Measurements from ENCODE around the gene MVB12B. TPM values are rescaled to one million over a fixed set of nuclear protein-coding genes. Genes with fewer than 3 reads are reported as not detected.
A peak's percentile ranks its signal among the peaks of the same experiment; 100 is the strongest.

The MVB12B gene
- total and polyA plus RNA-seq, 2 of the 4 experiments (the other 2 are of a cell fraction), result 2.0 to 4.0 TPM

- no peak overlapping the region for H3K27ac ChIP-seq (ENCODE audit: insufficient read depth, low read length)
- peaks cover 2% of the 10 kb centered on the region; the same call in 1 of the 2 replicates for H3K4me1 ChIP-seq (ENCODE audit: control insufficient read depth, insufficient read depth, low read length)
- no peak overlapping the region for H3K18ac ChIP-seq (ENCODE audit: low read depth, low read length)
- H4K5ac ChIP-seq (ENCODE audit: low read depth, low read length), result no peak overlapping the region
- 32% methylated on average over 22 of the region's 45 CpGs; no CpG with 5 or more reads in 1 of the 2 experiments for WGBS, 2 experiments (ENCODE audit: extremely low coverage in 2 of 2, insufficient read length in 1 of 2)
- no peaks in the 10 kb centered on the region for H3K9me3 ChIP-seq (ENCODE audit: control insufficient read depth, insufficient read depth, low read length)
- no peak overlapping the region for H2AK5ac ChIP-seq (ENCODE audit: low read depth, low read length)
- no peak overlapping the region for H4K8ac ChIP-seq (ENCODE audit: low read depth in 2 of 2, low read length in 2 of 2)
- H2BK120ac ChIP-seq (ENCODE audit: low read depth, low read length), result no peak overlapping the region
- no peak overlapping the region for H3K9ac ChIP-seq (ENCODE audit: low read depth, low read length)
- CTCF ChIA-PET, result no interaction called here
- no peak overlapping the region for H3K4ac ChIP-seq (ENCODE audit: low read depth, low read length)
- H2BK20ac ChIP-seq (ENCODE audit: low read depth, low read length), result no peak overlapping the region
- H3K23ac ChIP-seq (ENCODE audit: low read depth, low read length), result no peak overlapping the region
- H3K36me3 ChIP-seq (ENCODE audit: control insufficient read depth, insufficient read depth, low read length), result no peaks in the 10 kb centered on the region
- H3K4me3 ChIP-seq (ENCODE audit: insufficient read depth, low read depth, low read length), result no peak overlapping the region
- POLR2A ChIA-PET (ENCODE audit: unreplicated experiment), result no interaction called here
- DNase-seq, result peak; percentile 41
- no peak overlapping the region; the same call in 1 of the 2 replicates for H3K4me2 ChIP-seq (ENCODE audit: low read depth, low read length)
- dilution Hi-C loops (cut with HindIII; ENCODE audit: low sequenced_read_pairs, unreplicated experiment), result no loop called here
- peak overlapping the region; percentile 70 for H2AFZ ChIP-seq (replicated peaks; ENCODE audit: low read length, poor library complexity)
- no TSS peak for BruUV-seq (replicated peaks)
- H2BK15ac ChIP-seq (ENCODE audit: low read depth, low read length), result no peak overlapping the region
- H3K14ac ChIP-seq (replicated peaks; ENCODE audit: low read depth, low read length), result no peak overlapping the region
- no peaks in the 10 kb centered on the region for H3K9me1 ChIP-seq (ENCODE audit: insufficient read depth, low read length)
- H3K56ac ChIP-seq (ENCODE audit: extremely low read depth, insufficient read depth, low read length), result no peak overlapping the region
- in situ Hi-C loops (cut with MboI; ENCODE audit: low sequenced_read_pairs), result loop anchor here (25.0 kb wide), 1 partner anchor 1070 kb away; no protein-coding TSS in a partner anchor
- H2AK9ac ChIP-seq (replicated peaks; ENCODE audit: low read depth, low read length, poor library complexity), result peak overlapping the region; percentile 45
- intact Hi-C loops (cut with micrococcal nuclease), result no loop called here
- no peaks in the 10 kb centered on the region for H4K20me1 ChIP-seq (ENCODE audit: insufficient read depth, low read length)
- TF ChIP-seq POLR2A (IDR thresholded peaks at IDR 0.05; ENCODE audit: low read depth, low read length) (no peak), MAZ (IDR thresholded peaks at IDR 0.05; ENCODE audit: borderline replicate concordance, low read depth, low read length) (no peak), CHD1 (IDR thresholded peaks at IDR 0.05; ENCODE audit: low read depth, low read length) (no peak), BHLHE40 (IDR thresholded peaks at IDR 0.05; ENCODE audit: low read depth, low read length) (no peak), MAFK (IDR thresholded peaks at IDR 0.05; ENCODE audit: low read depth, low read length) (no peak), CEBPB (IDR thresholded peaks at IDR 0.05; ENCODE audit: low read depth, low read length) (no peak), RFX5 (IDR thresholded peaks at IDR 0.05; ENCODE audit: low read depth, low read length) (no peak), NFE2L2 (IDR thresholded peaks at IDR 0.05; ENCODE audit: low read depth, low read length) (no peak), SMC3 (IDR thresholded peaks at IDR 0.05; ENCODE audit: low read depth, low read length) (no peak), RCOR1 (IDR thresholded peaks at IDR 0.05; ENCODE audit: insufficient replicate concordance, low read length) (no peak), ELK1 (IDR thresholded peaks at IDR 0.05; ENCODE audit: borderline replicate concordance, low read depth, low read length) (no peak), RAD21 (IDR thresholded peaks at IDR 0.05; ENCODE audit: low read length) (no peak)
- TF ChIP-seq, protein P1, sequence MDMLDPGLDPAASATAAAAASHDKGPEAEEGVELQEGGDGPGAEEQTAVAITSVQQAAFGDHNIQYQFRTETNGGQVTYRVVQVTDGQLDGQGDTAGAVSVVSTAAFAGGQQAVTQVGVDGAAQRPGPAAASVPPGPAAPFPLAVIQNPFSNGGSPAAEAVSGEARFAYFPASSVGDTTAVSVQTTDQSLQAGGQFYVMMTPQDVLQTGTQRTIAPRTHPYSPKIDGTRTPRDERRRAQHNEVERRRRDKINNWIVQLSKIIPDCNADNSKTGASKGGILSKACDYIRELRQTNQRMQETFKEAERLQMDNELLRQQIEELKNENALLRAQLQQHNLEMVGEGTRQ (IDR thresholded peaks at IDR 0.05; ENCODE audit: low read depth, low read length), result no peak
- H2BK5ac ChIP-seq (ENCODE audit: low read depth, low read length, poor library complexity, severe bottlenecking), result no peak overlapping the region
- H3K79me1 ChIP-seq (ENCODE audit: low read depth in 1 of 2, low read length in 2 of 2), result no peaks in the 10 kb centered on the region
- H4K91ac ChIP-seq (ENCODE audit: insufficient read depth, low read depth, low read length), result no peak overlapping the region
- no peaks in the 10 kb centered on the region for H3K27me3 ChIP-seq (ENCODE audit: control insufficient read depth, insufficient read depth, low read length)
- peak; percentile 49 for ATAC-seq (ENCODE audit: low read depth)
Measured at GRCh38 chr9:126482361-126483044, 155.9 kb downstream of the MVB12B start.
